ENCODE results near the gene IL26.

The IL26 gene

DNA sequence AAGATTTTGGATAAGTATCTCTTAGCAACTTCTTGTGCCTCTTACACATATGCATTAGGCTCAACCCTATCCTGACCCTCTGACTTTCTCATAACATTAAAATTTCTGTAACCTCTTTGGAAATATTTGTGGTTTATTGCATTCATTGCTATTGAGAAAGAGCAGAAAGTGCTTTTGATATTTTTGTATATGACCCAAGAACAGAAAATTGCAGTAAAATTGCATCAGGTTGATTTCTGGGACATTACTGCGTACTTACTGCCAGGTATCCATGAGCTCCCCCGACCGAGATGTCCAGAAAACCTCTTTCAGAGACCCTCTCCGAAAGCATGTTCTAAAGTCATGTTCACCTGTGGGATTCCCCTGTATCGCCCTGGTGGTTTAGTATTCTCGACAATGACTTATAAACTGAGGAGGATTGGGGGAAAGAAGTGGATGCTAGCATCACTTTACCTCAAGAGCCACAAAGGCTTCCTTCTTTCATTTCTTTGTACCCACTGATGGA lies 42.3 kb upstream of the IL26 start:
- no peaks in the 10 kb centered on the region for H3K27me3 ChIP-seq (ENCODE audit: low read length)
- no peak overlapping the region for H3K9ac ChIP-seq (ENCODE audit: low read length)
- H3K27ac ChIP-seq (ENCODE audit: low read depth, low read length), result no peak overlapping the region
- H3K36me3 ChIP-seq (ENCODE audit: low read length), result no peaks in the 10 kb centered on the region
- H3K4me3 ChIP-seq (ENCODE audit: insufficient read depth, low read length, poor library complexity, severe bottlenecking), result no peak overlapping the region
- no peaks in the 10 kb centered on the region for H3K79me2 ChIP-seq (ENCODE audit: insufficient read depth, low read length)
- no peak for TF ChIP-seq EZH2phosphoT487 (conservative IDR thresholded peaks at IDR 0.05; ENCODE audit: low read length)
- TF ChIP-seq CTCF (IDR thresholded peaks at IDR 0.05; ENCODE audit: insufficient read depth, low read length, poor library complexity, severe bottlenecking), result no peak
- no peaks in the 10 kb centered on the region for H3K9me2 ChIP-seq (replicated peaks; ENCODE audit: insufficient read depth, low read length)
- H3F3A ChIP-seq (ENCODE audit: insufficient read depth), result no peaks in the 10 kb centered on the region
- H4K20me1 ChIP-seq (ENCODE audit: low read depth, low read length), result no peaks in the 10 kb centered on the region
- H2AFZ ChIP-seq (ENCODE audit: low read depth, low read length, severe bottlenecking), result no peak overlapping the region
- no peak overlapping the region for H3K4me2 ChIP-seq (ENCODE audit: low read depth, low read length, poor library complexity, severe bottlenecking)
- H3K9me3 ChIP-seq (ENCODE audit: insufficient read depth, low read length), result no peaks in the 10 kb centered on the region

DNA sequence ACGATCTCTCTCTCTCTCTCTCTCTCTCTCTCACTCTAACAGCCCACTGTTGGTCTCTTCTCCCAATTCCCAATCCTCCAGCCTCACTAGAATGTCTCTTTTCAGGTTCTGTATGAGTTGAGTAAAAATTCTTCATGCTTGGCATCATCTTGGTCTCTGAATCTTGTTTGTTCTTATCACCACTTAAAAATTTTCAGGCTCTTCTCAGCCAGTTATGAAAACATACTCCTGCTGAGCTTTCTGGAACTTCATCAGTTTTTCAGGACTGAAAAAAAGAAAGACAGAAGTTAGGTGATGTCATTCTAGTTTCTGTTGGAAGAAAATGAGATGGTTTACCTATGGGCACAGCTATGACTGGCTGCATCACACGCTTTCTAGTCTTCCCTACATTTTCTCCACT lies 39.2 kb upstream of the IL26 start:
- no peaks in the 10 kb centered on the region for H3K27me3 ChIP-seq (ENCODE audit: low read length)
- no peak overlapping the region for H3K4me3 ChIP-seq (ENCODE audit: insufficient read depth, low read length, poor library complexity, severe bottlenecking)
- H3F3A ChIP-seq (ENCODE audit: insufficient read depth), result no peaks in the 10 kb centered on the region
- H3K27ac ChIP-seq (ENCODE audit: low read depth, low read length), result no peak overlapping the region
- H3K79me2 ChIP-seq (ENCODE audit: insufficient read depth, low read length), result no peaks in the 10 kb centered on the region
- no peak overlapping the region for H3K9ac ChIP-seq (ENCODE audit: low read length)
- no peak for TF ChIP-seq EZH2phosphoT487 (conservative IDR thresholded peaks at IDR 0.05; ENCODE audit: low read length)
- no peak for TF ChIP-seq CTCF (IDR thresholded peaks at IDR 0.05; ENCODE audit: insufficient read depth, low read length, poor library complexity, severe bottlenecking)
- H3K9me3 ChIP-seq (ENCODE audit: insufficient read depth, low read length), result no peaks in the 10 kb centered on the region
- no peak overlapping the region for H2AFZ ChIP-seq (ENCODE audit: low read depth, low read length, severe bottlenecking)
- H3K4me2 ChIP-seq (ENCODE audit: low read depth, low read length, poor library complexity, severe bottlenecking), result no peak overlapping the region
- no peaks in the 10 kb centered on the region for H3K9me2 ChIP-seq (replicated peaks; ENCODE audit: insufficient read depth, low read length)
- H4K20me1 ChIP-seq (ENCODE audit: low read depth, low read length), result no peaks in the 10 kb centered on the region
- H3K36me3 ChIP-seq (ENCODE audit: low read length), result no peaks in the 10 kb centered on the region

DNA sequence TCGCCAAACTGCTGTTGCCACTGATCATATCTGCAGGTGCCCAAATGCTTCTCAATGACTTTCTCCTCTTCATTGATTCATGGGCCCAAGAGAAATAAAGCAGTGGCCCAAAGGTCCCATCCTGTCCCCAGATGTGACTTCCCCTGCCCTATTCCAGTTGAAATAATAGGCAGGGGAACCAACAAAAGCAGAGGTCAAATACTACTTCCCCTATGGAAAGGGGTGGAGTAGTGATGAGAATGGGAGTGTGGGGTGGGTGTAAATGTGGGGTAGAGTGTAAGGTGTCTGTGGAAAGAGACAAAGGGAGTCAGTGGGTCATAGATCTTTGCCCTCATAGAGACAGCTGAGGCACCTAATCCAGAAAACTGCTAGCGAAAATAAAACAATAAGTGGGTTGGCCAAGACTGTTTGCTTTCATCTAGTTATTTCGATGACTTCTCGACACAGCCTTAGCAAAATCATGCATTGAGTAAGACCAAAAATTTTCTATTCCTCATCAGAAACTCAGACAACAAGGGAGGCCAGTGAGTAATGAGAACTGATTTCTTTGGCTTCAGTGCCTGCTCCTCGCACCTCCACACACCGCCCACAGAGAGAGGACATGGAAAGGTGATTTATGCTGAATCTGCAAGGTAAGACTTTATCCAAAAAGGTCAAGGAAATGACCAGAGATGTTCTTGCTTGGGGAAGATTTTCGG lies 38.7 kb upstream of the IL26 start:
- H3K79me2 ChIP-seq (ENCODE audit: insufficient read depth, low read length), result no peaks in the 10 kb centered on the region
- no peaks in the 10 kb centered on the region for H3K9me3 ChIP-seq (ENCODE audit: insufficient read depth, low read length)
- H3F3A ChIP-seq (ENCODE audit: insufficient read depth), result no peaks in the 10 kb centered on the region
- no peak overlapping the region for H3K9ac ChIP-seq (ENCODE audit: low read length)
- no peaks in the 10 kb centered on the region for H3K36me3 ChIP-seq (ENCODE audit: low read length)
- no peak overlapping the region for H3K27ac ChIP-seq (ENCODE audit: low read depth, low read length)
- H3K4me3 ChIP-seq (ENCODE audit: insufficient read depth, low read length, poor library complexity, severe bottlenecking), result no peak overlapping the region
- H3K4me2 ChIP-seq (ENCODE audit: low read depth, low read length, poor library complexity, severe bottlenecking), result no peak overlapping the region
- H2AFZ ChIP-seq (ENCODE audit: low read depth, low read length, severe bottlenecking), result no peak overlapping the region
- H3K9me2 ChIP-seq (replicated peaks; ENCODE audit: insufficient read depth, low read length), result no peaks in the 10 kb centered on the region
- H4K20me1 ChIP-seq (ENCODE audit: low read depth, low read length), result no peaks in the 10 kb centered on the region
- no peaks in the 10 kb centered on the region for H3K27me3 ChIP-seq (ENCODE audit: low read length)
- TF ChIP-seq EZH2phosphoT487 (conservative IDR thresholded peaks at IDR 0.05; ENCODE audit: low read length) (no peak), CTCF (IDR thresholded peaks at IDR 0.05; ENCODE audit: insufficient read depth, low read length, poor library complexity, severe bottlenecking) (no peak)
